ENCODE results near the gene CDYL2.
"Not testable (repeated sequence)": the region's sequence is repeated elsewhere in the genome, so short reads cannot be mapped to it uniquely, and the experiment has no call there.

CDYL2 gene, protein sequence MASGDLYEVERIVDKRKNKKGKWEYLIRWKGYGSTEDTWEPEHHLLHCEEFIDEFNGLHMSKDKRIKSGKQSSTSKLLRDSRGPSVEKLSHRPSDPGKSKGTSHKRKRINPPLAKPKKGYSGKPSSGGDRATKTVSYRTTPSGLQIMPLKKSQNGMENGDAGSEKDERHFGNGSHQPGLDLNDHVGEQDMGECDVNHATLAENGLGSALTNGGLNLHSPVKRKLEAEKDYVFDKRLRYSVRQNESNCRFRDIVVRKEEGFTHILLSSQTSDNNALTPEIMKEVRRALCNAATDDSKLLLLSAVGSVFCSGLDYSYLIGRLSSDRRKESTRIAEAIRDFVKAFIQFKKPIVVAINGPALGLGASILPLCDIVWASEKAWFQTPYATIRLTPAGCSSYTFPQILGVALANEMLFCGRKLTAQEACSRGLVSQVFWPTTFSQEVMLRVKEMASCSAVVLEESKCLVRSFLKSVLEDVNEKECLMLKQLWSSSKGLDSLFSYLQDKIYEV

DNA sequence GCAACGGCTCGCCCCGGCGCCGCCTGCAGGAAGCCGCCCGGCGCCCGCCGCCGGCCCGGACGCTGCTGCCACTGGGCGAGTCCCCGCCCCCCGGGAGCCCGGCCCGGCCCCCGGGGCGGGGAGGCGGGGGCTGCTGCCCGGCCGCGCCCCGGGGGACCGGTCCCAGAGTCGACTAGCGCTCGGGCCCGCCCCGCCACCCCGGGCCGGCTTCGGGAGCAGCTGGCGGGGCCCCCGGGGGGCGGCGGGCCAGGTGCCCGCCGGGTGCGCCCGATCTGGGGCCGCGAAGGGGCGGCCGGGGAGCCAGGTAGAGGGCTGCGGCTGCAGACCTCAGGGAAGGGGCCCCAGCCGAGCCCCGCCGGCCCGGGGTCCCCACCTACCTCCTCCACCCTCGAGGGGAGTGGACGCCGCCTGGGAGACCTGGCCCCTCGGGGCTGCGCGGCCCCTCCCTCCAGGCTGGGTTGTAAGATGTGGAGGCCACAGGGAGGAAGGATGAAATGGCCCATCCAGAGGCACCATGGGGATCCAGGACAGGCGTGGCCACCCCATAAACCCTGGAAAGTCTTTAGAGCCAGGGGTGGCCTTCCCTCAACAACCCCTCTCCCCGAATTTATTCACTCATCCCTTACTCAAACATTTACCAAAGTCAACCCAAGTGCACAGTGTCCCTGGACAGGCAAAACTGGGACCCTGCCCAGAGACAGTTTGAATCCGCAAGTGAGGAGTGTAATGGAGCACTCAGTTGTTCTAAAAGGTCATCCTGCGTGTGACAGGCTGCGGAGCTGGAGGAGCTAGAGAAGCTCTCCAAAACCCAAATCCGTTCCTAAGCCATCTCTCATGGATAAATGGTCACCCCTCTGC is at the start of gene CDYL2:
CDYL2 (minus strand) TSS at position 73 of the 858 bp plus-strand sequence. CDS start 425 bp downstream, outside the sequence.
- peak; percentile 72 for DNase-seq

DNA sequence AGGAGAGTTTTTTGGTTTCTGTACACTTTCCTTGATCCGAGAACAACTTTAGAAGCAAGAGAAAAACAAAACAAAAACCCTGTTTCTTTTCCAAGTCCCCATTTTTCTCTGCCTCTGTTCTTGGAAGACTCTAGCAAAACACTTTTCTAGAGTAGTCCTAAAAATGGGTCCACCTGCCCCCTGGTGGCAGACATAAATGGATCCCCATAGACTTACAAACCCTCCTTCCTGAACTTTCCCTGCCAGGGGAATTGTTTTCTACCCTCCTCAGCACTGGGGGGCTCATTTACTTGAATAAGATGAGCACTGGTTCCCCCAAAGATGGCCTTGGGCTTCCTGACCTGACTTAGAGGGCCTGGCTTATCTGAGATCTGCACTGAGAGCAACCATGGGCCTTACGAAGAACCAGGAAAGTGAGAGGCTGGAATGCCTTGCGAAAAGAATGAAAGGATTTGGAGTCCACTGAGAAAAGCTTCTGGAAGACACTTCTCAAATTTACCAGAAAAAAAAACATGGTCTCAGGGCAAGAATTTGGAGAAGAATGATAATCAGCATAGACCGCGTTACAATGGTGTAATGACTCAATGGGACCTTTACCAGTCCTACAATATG is 48.0 kb upstream of the CDYL2 start:
- DNase-seq = peak; percentile 32

DNA sequence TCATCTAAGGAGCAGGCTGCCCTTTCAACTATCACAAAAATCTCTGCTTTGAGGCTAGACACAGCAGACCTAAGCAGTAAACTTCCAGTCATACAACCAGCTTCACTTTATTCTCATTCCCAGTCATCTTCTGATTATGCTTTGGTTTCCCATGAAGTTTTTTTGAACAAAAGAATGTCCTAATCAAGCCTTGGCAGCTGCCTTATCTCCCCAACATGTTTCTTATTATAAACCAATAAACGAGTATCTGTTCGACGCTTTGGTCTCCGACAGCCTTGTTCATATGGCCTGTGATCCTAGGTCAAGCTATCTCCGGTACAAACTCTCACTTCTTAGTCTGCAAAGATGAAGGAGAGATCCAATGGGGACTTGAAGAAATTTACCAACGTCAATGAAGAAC is 47.4 kb upstream of the CDYL2 start:
- DNase-seq = no peak

DNA sequence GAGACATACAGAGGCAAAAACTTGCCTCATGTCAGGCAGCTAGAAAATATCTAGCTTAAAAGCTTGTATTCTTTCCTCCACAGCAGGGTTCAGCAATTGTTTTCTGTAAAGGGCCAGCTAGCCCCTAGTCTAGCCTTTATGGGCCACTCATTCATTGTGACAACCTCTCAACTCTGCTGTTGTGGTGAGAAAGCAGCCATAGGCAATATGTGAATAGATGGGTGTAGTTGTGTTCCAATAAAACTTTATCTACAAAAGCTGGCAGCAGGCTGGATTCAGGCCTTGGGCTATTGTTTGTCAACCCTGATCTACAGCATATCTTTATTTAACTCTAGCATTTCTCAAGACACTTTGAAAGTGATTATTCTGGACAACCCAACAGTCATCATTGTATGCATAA is 46.4 kb upstream of the CDYL2 start:
- no peak for DNase-seq

DNA sequence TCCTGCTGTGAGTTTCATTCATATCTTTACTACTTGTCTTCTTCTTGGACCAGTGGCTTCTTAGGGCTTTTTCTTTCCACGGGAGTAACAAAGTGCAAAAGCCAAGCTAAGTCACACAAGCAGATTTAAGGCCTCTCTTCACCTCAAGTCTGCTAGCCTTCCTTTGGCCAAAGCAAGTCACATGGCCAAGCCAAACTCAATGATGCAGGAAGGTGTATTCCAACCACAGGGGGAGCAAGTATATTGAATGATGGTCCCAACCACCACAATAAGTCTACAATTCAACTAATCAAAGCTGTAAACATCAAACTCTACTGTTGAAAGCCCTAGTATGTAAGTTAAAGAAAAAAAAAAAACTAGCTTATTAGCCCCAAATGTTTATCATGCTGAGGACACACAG is 44.5 kb upstream of the CDYL2 start:
- DNase-seq = no peak

DNA sequence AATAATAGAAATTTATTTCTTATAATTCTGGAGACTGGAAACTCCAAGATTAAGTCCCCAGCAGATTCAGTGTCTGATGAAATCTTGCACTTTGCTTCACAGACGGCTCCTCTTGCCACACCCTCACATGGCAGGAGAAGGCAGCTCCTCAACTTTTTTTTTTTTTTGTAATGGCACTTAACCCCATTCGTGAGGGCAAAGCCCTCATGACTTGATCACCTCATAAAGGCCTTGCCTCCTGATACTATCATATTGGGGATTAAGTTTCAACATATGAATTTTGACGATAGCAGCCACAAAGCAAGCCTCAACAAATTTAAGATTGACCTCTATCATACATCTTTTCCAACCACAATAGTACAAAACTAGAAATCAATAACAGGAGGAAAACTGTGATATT is 42.3 kb upstream of the CDYL2 start:
- DNase-seq = no peak

DNA sequence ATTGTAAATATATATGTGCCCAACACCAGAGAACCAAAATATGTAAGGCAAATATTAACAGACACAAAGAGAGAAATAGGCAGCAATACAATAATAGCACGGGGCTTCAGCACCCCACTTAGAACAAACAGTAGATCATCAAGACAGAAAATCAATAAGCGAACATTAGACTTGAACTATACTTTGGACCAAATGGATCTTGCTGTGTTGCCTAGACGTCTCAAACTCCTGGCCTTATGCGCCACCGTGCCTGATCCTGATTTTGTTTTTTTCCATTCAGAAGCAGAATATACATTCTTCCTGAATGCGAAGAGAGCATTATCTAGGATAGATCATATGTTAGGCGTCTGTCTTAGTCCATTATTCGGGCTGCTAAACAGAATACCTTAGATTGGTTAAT is 41.9 kb upstream of the CDYL2 start:
- DNase-seq = no peak

DNA sequence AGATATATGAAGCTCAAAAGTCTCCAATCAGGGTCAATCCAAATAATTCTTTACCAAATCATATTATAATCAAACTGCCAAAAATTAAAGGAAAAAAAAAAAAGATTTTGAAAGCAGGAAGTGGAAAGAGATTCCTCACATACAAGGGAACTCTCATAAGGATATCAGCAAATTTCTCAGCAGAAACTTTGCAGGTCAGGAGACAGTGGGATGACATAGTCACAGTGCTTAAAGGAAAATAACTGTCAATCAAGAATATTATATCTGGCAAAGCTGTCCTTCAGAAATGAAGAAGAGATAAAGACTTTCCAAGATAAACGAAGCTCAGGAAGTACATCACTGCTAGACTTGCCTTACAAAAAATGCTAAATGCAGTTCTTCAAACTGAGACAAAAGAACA is 40.0 kb upstream of the CDYL2 start:
- DNase-seq = no peak

DNA sequence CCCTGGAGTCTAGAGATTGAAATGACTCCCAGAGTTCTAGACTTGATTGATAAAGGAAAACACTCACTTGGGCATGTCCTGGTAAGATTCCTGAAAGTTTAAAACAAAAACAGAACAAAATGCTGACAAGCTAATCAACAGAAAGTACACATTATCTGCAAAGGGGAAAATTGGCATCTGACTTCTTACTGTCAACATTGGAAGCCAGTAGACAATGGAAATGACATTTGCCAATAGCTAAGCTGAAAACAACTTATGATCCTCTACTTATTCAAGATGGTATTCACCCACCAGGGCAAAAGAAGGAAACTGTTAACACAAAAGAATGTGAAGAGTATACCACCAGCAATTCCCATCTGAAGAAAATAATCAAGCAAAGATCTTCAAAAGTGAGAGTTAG is 36.8 kb upstream of the CDYL2 start:
- no peak for DNase-seq

DNA sequence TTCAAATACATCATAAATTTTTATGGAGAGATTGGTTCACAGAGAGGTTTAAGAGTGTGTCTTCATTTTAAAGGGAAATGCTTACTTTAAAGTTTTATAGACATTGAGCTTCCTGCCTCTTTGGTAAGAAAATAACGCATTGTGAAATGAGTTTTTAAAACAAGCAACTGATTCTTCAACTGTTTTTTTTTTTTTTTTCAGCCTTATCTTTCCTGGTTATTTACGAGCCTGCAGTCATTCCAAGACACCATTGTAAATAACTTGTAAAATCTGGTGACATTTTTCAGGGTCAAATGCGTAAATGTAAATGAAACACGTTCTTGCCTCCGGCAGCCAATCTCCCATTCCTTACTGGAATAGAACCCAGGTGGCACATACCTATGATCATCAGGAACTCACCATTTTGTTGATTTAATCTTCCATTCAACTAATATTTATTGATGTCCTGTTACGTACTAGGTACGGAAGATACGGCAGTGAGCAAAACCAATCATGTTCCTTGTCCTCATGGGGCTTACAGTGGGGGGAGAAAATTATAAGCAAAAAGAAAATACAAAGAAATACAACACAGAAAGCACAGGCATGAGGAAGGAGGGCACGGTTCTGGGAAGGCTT is 33.2 kb upstream of the CDYL2 start:
- DNase-seq = no peak

DNA sequence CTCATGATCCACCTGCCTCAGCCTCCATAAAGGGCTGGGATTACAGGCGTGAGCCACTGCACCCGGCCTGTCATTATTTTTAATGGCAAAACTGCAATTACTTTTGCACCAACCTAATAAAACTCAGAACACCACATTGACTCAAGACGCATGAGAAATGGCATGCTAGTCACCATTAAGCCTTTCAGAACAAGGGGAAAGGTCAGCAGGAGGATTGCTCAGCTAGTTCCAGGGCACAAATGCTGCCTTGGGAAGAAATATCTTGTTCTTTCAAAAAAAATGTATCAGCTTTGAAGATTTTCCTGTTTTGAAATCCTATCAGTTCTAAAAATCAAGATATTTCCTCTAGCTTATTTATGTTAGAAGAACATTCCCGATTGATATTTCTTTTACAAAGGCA is 32.4 kb upstream of the CDYL2 start:
- no peak for DNase-seq

DNA sequence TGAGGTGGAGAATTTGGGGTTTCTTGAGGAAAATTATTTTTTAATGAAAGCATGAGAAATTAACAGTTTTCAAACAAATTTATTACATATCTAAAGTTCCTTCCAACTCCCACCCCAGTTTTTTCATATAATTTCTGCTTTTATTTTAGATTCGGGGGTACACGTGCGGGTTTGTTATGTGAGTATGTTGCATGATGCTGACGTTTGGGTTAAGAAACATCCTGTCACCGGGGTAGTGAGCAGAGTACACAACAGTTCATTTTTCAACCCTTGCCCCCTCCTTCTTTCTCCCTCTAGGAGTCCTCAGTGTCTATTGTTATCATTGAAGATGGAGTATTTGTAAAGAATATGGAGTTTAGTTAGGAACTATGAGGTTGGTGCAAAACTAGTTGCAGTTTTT is 31.8 kb upstream of the CDYL2 start:
- no peak for DNase-seq

DNA sequence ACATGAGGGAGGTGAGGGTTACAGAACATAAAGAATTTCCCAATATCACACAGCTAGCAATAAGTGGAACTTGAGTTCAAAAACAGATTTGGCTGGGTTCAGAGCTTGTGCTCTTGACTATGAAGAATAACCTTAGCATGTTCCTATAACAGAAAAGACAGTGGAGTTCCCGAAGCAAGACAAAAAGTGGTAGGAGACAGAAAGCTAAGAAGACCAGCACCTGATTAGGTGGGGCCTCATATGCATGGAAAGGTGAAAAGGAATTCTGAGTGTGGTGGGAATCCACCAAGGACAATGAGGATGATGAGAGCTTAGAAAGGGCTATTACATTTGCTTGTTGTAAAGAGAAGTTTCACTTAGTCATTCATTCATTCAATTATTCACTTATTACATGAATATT is 26.6 kb upstream of the CDYL2 start:
- DNase-seq = no peak

DNA sequence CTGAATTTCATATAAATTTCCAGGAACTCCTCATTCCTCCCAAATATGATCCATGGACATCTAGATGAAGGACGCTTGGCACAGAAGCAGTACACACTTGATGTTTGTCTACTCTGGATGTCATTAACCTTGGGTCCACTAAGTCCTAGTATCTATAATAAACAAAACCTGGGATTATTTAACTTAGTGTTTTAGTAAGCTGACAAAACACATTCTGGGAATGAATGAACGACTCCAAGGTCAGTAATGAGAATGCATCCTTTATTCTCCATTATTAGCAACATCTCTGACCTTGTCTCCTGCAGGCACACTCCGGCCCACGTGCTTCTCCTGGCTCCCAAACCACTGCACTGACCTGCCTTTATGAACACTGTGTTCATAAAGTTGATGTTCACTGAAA is 24.1 kb upstream of the CDYL2 start:
- DNase-seq = no peak

DNA sequence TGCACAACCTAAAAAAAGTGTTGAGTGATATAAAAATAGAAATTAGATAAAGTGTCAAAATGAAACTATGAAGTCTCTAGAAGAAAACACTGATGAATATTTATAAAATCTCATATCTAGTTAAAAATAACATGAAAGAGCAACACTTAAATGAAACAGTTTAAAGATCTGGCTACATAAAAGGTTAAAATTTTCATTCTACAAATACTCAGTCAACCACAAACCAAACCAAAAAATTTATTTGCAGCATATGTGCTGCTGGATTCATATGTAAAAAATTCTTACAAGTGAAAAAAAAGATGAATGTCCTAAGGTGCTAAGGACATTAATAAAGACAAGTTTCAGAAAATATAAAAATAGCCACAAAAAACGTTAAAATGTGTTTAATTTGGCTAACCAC is 22.6 kb upstream of the CDYL2 start:
- no peak for DNase-seq

DNA sequence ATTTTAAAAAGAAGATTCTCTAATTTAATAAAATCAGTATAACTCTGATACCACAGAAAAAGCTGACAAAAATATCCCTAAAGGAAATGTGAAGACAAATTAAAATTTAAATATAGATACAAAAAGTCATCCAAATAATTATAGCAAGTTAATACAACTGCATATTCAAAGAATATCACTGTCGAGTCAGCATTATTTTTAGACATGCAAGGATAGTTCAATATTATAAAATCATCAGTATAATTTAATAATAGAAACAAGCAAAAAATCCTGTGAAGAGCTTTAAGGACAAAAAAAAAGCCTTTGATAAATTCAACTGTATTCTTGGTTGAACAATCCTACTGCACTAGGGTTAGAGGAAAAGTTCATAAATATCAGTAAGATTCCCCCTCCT is 21.0 kb upstream of the CDYL2 start:
- no peak for DNase-seq

DNA sequence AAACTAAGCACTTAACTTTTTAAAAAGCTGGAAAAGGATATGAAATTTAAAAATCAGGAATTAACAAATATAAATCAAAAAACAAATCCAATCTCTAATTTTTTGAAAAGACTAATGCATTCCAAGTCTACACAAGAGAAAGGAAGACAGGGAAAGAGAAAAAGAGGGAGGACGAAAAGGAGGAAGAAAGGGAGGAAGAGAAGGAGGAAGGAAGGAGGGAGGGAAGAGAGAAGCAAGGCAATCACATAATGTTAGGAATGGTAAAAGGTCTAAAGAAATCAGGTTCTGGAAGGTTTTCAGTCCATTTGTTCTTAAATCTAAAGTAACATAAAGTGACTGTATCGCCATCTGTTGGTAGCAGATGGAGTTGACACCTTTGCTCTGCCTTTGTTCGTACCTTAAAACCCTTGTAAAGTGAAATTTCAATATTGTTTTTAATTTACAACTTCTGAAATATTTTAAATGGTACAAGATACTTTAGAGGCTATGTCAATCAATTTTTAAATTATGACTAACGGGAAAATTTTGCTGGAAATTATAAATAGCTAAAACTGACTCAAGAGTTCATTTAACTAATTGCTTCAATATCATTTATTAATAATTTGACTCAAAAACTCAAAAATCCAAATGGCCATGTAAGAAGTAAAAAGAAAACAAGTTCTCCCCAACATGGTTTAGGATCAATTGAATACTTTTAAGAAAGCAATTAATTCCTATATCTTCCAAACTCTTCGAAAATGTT is 20.4 kb upstream of the CDYL2 start:
- DNase-seq = peak; percentile 70

DNA sequence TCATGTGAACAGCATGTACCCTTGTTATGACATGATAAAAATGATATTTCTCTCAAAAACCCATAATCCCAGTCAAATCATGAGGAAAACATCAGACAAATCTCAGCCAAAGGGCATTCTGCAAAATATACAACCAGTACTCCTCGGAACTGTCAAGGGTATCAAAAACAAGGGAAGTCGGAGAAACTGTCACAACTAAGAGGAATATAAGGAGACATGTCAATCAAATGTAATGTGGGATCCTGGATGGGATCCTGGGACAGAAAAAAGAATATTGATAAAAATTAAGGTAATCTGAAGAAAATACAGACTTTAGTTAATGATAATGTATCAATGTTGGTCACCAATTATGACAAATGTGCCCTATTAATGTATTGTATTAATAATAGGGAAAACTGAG is 15.6 kb upstream of the CDYL2 start:
- no peak for DNase-seq

DNA sequence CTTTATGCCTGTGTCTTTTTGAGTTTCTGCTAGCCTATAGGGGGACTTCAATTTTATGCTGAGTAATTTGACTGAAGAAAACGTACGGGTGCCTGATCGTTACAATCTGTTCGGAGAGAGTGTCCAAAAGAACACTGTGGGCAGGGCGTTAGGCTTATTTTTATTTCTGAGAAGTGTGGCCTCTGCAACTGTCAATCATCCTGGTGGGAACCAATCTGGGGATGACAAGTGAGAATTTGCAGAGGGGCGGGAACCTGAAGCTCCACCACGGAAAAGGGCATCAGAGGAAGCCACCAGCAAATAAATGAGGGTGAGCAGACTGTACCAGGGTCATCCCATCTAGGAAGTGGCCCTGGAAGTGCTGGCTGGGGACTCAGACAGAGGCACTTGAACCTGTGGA is 12.0 kb upstream of the CDYL2 start:
- no peak for DNase-seq

DNA sequence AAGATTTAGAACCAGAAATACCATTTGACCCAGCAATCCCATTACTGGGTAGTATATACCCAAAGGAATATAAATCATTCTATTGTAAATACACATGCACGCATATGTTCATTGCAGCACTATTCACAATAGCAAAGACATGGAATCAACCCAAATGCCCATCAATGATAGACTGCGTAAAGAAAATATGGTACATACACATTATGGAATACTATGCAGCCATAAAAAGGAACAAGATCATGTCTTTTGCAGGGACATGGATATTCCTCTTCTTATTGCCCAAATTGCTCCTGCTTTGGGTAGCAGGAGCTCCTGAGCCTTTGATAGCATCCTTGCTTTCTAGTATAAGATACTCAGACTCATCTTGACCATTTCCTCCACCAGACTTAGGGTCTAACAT is 10.9 kb upstream of the CDYL2 start:
- DNase-seq = not testable (repeated sequence)

DNA sequence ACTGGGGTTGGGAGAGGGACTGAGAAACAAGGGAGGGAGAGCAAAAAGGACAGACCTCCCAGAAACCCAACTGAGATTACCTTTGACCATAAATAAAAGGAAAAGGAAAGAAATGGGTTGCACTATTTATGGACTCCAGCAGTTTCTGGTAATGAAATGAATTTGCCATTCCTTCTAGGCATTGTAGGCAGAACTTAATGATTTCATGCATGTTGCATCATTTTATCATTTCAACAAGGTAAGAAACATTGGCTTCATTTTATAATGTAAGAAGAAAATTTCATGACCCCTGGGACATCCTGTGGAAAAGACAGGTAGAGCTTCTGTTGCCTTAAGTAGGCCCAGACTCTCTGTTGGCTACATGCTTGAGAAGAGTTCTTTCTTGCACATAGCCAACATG is 8.2 kb upstream of the CDYL2 start:
- no peak for DNase-seq

DNA sequence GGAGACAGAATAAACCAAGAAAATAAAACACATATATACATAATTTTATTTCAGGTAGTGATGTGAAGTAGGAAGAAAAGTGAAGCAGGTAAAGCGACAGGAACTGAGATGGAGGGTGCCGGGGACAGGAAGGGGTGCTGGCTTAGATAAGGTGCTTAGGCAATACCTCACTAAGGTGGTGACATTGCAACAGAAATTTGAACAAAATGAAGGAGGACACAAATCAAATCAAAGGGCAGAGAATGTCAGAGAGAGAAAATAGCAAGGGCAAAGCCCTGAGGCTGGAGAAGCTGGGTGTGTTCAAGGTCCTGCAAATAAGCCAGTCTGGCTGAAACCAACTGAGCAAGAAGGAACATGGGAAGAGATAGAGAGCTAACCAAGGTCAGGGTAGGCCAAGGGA is 5.0 kb upstream of the CDYL2 start:
- DNase-seq = no peak

DNA sequence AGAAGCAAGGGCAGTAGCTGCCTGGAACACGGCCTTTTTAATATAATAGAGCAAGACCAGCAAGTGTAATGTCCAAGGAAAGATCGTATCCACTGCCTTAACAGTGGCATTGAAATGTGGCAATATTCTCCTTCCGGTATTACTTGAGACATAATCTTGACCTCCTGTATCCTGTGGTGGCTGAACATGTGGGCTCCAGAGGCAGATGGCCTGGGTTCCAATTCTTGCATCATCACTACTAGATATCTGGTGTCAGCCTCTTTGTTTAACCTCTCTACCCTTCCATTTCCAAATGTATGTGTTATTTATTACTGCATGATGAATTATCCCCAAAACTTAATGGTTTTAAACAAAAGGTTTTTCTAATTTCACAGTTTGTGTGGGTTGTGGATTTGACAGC is 3.5 kb upstream of the CDYL2 start:
- DNase-seq = no peak

All from activated CD4-positive, alpha-beta T cell treated with anti-CD3 and anti-CD28 coated beads, Interleukin-2, Interleukin-6, amounts not matched to agents 100 ng/mL and 50 ng/mL, durations not matched to agents 16 hours and 8 hours (primary cell).